GM12878 (cell line): Measurements from ENCODE around the gene KCNQ1. TPM values are rescaled to one million over a fixed set of nuclear protein-coding genes. Genes with fewer than 3 reads are reported as not detected.

Experiments used
- ATAC-seq: fragments of 200-7000 bp; cut with Tn5 transposase; 3 replicates; pipeline ENCODE4 v1.9.1; 2020; ENCODE audit warnings: mild to moderate bottlenecking, moderate library complexity
- BruUV-seq: library from RNA; stranded (reverse); fragments of 400-500 nt; replicated peaks from 2 replicates; lab custom pipeline; 2021; lab: Mats Ljungman, UMichigan
- CTCF ChIA-PET: fragments of 300-600 bp; sonication (Branson Sonifier 250); formaldehyde crosslinking; extraction: SDS; loops from one replicate; lab custom pipeline; 2021; ENCODE audit warnings: inconsistent platforms; lab: Yijun Ruan, JAX
- POLR2A ChIA-PET: fragments of 350-600 bp; formaldehyde crosslinking; extraction: SDS; loops from one replicate; lab custom pipeline; 2021; ENCODE audit warnings: inconsistent platforms; lab: Charles Lee
- RAD21 ChIA-PET: fragments of 300-600 bp; sonication (Branson Sonifier 250); formaldehyde crosslinking; loops from one replicate; lab custom pipeline; 2023; ENCODE audit warnings: antibody characterized with exemption; ENCODE audit not compliant: unreplicated experiment; lab: Charles Lee
- SMC1A ChIA-PET: fragments of 300-600 bp; sonication (Branson Sonifier 250); formaldehyde crosslinking; loops from one replicate; lab custom pipeline; 2023; ENCODE audit not compliant: unreplicated experiment, uncharacterized antibody; lab: Charles Lee
- DNase-seq: peaks from one replicate; pipeline ENCODE4 v3.0.0-alpha.2; 2011; ENCODE audit warnings: low read depth, low spot score
- FAIRE-seq: peaks from 3 replicates; lab custom pipeline; 2011; peaks lifted over from hg19 to GRCh38; lab: Jason Lieb, UNC
- H2AFZ ChIP-seq: 2 replicates; pipeline ENCODE4 v1.6.0; 2011; ENCODE audit warnings: low read depth, low read length, control low read depth; ENCODE audit not compliant: control insufficient read depth
- H3K27ac ChIP-seq: 2 replicates; pipeline ENCODE4 v1.5.1; 2011; ENCODE audit warnings: control low read depth; ENCODE audit not compliant: control insufficient read depth, insufficient read depth
- H3K27me3 ChIP-seq, 2 experiments: replicated peaks in 1 of 2; 2 replicates each; pipeline versions ENCODE4 v1.6.0 to v1.6.1; 2011; ENCODE audit warnings: low read length in 1 of 2; ENCODE audit not compliant: control insufficient read depth in 2 of 2, insufficient read depth in 2 of 2
- H3K36me3 ChIP-seq, 2 experiments: 2 replicates each; pipeline ENCODE4 v1.5.1; 2011; ENCODE audit warnings: low read length in 1 of 2; ENCODE audit not compliant: control insufficient read depth in 2 of 2, insufficient read depth in 2 of 2
- H3K4me1 ChIP-seq: 2 replicates; pipeline ENCODE4 v1.6.1; 2011; ENCODE audit warnings: mild to moderate bottlenecking, low read length, moderate library complexity, mixed read lengths; ENCODE audit not compliant: control insufficient read depth, insufficient read depth
- H3K4me2 ChIP-seq: 2 replicates; pipeline ENCODE4 v1.6.0; 2011; ENCODE audit warnings: control low read depth; ENCODE audit not compliant: control insufficient read depth, insufficient read depth
- H3K4me3 ChIP-seq: fragments of 200-600 bp; sonication (generic); 2 replicates; pipeline ENCODE4 v1.5.1; 2016
- H3K79me2 ChIP-seq: 2 replicates; pipeline ENCODE4 v1.6.0; 2011; ENCODE audit warnings: low read length; ENCODE audit not compliant: control insufficient read depth, insufficient read depth
- H3K9ac ChIP-seq: 2 replicates; pipeline ENCODE4 v1.8.0; 2011; ENCODE audit warnings: low read length, control low read depth, mixed read lengths; ENCODE audit not compliant: control insufficient read depth, insufficient read depth
- H3K9me3 ChIP-seq: replicated peaks from 3 replicates; pipeline ENCODE4 v1.5.1; 2011; ENCODE audit warnings: mild to moderate bottlenecking, low read length; ENCODE audit not compliant: control insufficient read depth, insufficient read depth
- H4K20me1 ChIP-seq: 2 replicates; pipeline ENCODE4 v1.6.0; 2011; ENCODE audit not compliant: control insufficient read depth, insufficient read depth
- BACH1 ChIP-seq: fragments of 450-650 bp; IDR thresholded peaks from 2 replicates; pipeline ENCODE4 v1.6.1; 2017; ENCODE audit warnings: mild to moderate bottlenecking, borderline replicate concordance
- EZH2 ChIP-seq: IDR thresholded peaks from 2 replicates; pipeline ENCODE4 v1.6.1; 2012; ENCODE audit warnings: low read depth, mild to moderate bottlenecking, control low read depth, inconsistent platforms, low read length, borderline replicate concordance; ENCODE audit not compliant: control insufficient read depth
- RELA ChIP-seq: fragments of 450-650 bp; IDR thresholded peaks from 2 replicates; pipeline ENCODE4 v1.8.0; 2014; ENCODE audit warnings: borderline replicate concordance; ENCODE audit not compliant: partially characterized antibody
- RUNX3 ChIP-seq: IDR thresholded peaks from 2 replicates; pipeline ENCODE4 v1.6.1; 2012; ENCODE audit warnings: low read length, inconsistent platforms
- SPI1 ChIP-seq: IDR thresholded peaks from 2 replicates; pipeline ENCODE4 v1.6.1; 2011; ENCODE audit warnings: low read depth, mild to moderate bottlenecking, low read length, moderate library complexity, borderline replicate concordance; ENCODE audit not compliant: insufficient read depth
- ZNF217 ChIP-seq: fragments of 450-650 bp; IDR thresholded peaks from 2 replicates; pipeline ENCODE4 v1.6.1; 2017; ENCODE audit warnings: antibody characterized with exemption, mild to moderate bottlenecking
- ZZZ3 ChIP-seq: IDR thresholded peaks from 2 replicates; pipeline ENCODE4 v1.6.1; 2011; ENCODE audit warnings: low read depth; ENCODE audit not compliant: control insufficient read depth, insufficient read length
- WGBS: methylation state at CpG from one replicate; pipeline ENCODE4 v1.1.6; 2016; ENCODE audit warnings: low lambda C conversion rate; ENCODE audit not compliant: insufficient replicate concordance, insufficient coverage; ENCODE audit errors: missing lambda C conversion rate; 5-methylcytosine and 5-hydroxymethylcytosine counted together
- in situ Hi-C: fragments of 300-500 bp; cut with MboI; formaldehyde crosslinking; loops from 9 replicates; pipeline ENCODE4 v1.14.3; 2018; ENCODE audit warnings: mixed read lengths
- intact Hi-C: fragments of 100-400 bp; cut with micrococcal nuclease; formaldehyde crosslinking; loops from one replicate; pipeline ENCODE4 v1.14.2; 2022; ENCODE audit not compliant: unreplicated experiment
- polyA plus RNA-seq, 11 experiments: library from polyadenylated mRNA; depleted of rRNA in 4 of 11; unstranded in 6 of 11; stranded (reverse) in 5 of 11; fragments of >200 nt; fragmentation: Nextera tagmentation in 4 of 11; fragmentation: Illumina TruSeq in 1 of 11; extraction: Ambion mirVana in 4 of 11; extraction: Trizol in 1 of 11; gene quantifications; 1 replicate in 1 of 11; 2 replicates in 10 of 11; pipeline versions ENCODE4 v1.2.1 to v1.2.3, GENCODE V29; 2011 to 2016; ENCODE audit warnings: inconsistent platforms in 2 of 11, missing spikeins in 2 of 11, low read depth in 1 of 11
- total RNA-seq, 4 experiments: library from RNA; depleted of rRNA in 3 of 4; stranded (reverse); fragments of >200 nt in 3 of 4; fragmentation: Illumina TruSeq in 1 of 4; extraction: Trizol in 1 of 4; gene quantifications; 2 replicates each; pipeline versions ENCODE4 v1.2.1 to v1.2.3, GENCODE V29; 2013 to 2021
- TF ChIP-seq, protein P1 (sequence below): fragments of 450-650 bp; IDR thresholded peaks from 2 replicates; pipeline ENCODE4 v1.6.1; 2017; ENCODE audit warnings: mild to moderate bottlenecking, moderate library complexity
- TF ChIP-seq, protein P2 (sequence below): IDR thresholded peaks from 2 replicates; pipeline ENCODE4 v1.6.1; 2012; ENCODE audit warnings: low read length, inconsistent platforms
- TF ChIP-seq, protein P3 (sequence below): IDR thresholded peaks from 2 replicates; pipeline ENCODE4 v1.6.1; 2011; ENCODE audit warnings: low read depth, mild to moderate bottlenecking, low read length, moderate library complexity, borderline replicate concordance; ENCODE audit errors: extremely low read depth
- TF ChIP-seq, protein P4 (sequence below): fragments of 450-650 bp; IDR thresholded peaks from 2 replicates; pipeline ENCODE4 v1.6.1; 2017; ENCODE audit warnings: borderline replicate concordance
- TF ChIP-seq, protein P5 (sequence below): fragments of 450-650 bp; IDR thresholded peaks from 2 replicates; pipeline ENCODE4 v1.6.1; 2016; ENCODE audit warnings: mild to moderate bottlenecking, moderate library complexity, borderline replicate concordance

Gene KCNQ1
- total and polyA plus RNA-seq, 10 of the 15 experiments (the other 5 are each of a cell fraction or from before 2014, with no cell fraction given), result 0.03 to 0.15 (median 0.12) TPM; not detected in 7

DNA sequence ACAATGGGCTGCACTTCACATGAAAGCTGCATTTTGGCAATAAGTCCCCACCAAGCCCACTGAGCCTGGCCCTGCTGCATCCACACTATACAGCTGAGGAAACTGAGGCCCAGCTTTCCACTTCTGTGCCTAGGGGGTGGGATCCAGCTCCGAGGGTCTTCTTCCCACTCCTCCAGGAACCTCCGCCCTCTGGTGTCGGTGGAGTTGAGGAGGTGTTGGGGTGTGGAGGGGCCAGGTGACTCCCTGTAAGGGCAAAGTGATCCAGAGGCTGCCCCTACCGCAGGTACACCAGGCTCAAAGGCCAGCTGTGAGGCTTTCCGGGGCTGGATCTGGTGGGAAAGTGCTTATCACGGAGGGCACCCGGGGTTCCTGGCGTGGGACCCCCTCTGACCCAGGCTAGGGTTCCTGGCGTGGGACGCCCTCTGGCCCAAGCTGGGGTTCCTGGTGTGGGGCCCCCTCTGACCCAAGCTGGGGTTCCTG is 125.0 kb downstream of the KCNQ1 start:
- ChIA-PET POLR2A (no interaction called here), SMC1A (no interaction called here), CTCF (interaction anchor here (0.6 kb wide), 1 partner anchor 283 kb away, joined by 3 read pairs; no protein-coding TSS in a partner anchor), RAD21 (no interaction called here)
- H3K27ac ChIP-seq, result no peak overlapping the region
- FAIRE-seq, result no peak
- intact Hi-C loops, result no loop called here
- H4K20me1 ChIP-seq, result no peaks in the 10 kb centered on the region
- WGBS, result 70% methylated on average over 10 of the region's 10 CpGs
- no peak for ATAC-seq
- no peak overlapping the region for H3K4me2 ChIP-seq
- no peaks in the 10 kb centered on the region for H3K9me3 ChIP-seq
- no peak for DNase-seq
- H2AFZ ChIP-seq, result no peak overlapping the region
- H3K79me2 ChIP-seq, result no peaks in the 10 kb centered on the region
- no peaks in the 10 kb centered on the region for H3K27me3 ChIP-seq
- in situ Hi-C loops, result no loop called here
- no peak overlapping the region for H3K9ac ChIP-seq
- no peaks in the 10 kb centered on the region for H3K36me3 ChIP-seq
- no peaks in the 10 kb centered on the region for H3K4me1 ChIP-seq
- H3K4me3 ChIP-seq, result no peak overlapping the region
- no TSS peak for BruUV-seq
- TF ChIP-seq, protein P1, sequence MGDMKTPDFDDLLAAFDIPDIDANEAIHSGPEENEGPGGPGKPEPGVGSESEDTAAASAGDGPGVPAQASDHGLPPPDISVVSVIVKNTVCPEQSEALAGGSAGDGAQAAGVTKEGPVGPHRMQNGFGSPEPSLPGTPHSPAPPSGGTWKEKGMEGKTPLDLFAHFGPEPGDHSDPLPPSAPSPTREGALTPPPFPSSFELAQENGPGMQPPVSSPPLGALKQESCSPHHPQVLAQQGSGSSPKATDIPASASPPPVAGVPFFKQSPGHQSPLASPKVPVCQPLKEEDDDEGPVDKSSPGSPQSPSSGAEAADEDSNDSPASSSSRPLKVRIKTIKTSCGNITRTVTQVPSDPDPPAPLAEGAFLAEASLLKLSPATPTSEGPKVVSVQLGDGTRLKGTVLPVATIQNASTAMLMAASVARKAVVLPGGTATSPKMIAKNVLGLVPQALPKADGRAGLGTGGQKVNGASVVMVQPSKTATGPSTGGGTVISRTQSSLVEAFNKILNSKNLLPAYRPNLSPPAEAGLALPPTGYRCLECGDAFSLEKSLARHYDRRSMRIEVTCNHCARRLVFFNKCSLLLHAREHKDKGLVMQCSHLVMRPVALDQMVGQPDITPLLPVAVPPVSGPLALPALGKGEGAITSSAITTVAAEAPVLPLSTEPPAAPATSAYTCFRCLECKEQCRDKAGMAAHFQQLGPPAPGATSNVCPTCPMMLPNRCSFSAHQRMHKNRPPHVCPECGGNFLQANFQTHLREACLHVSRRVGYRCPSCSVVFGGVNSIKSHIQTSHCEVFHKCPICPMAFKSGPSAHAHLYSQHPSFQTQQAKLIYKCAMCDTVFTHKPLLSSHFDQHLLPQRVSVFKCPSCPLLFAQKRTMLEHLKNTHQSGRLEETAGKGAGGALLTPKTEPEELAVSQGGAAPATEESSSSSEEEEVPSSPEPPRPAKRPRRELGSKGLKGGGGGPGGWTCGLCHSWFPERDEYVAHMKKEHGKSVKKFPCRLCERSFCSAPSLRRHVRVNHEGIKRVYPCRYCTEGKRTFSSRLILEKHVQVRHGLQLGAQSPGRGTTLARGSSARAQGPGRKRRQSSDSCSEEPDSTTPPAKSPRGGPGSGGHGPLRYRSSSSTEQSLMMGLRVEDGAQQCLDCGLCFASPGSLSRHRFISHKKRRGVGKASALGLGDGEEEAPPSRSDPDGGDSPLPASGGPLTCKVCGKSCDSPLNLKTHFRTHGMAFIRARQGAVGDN, result no peak
- TF ChIP-seq BACH1 (no peak), ZZZ3 (no peak), RUNX3 (no peak), EZH2 (no peak), RELA (no peak), ZNF217 (no peak), SPI1 (no peak)
- TF ChIP-seq, protein P2, sequence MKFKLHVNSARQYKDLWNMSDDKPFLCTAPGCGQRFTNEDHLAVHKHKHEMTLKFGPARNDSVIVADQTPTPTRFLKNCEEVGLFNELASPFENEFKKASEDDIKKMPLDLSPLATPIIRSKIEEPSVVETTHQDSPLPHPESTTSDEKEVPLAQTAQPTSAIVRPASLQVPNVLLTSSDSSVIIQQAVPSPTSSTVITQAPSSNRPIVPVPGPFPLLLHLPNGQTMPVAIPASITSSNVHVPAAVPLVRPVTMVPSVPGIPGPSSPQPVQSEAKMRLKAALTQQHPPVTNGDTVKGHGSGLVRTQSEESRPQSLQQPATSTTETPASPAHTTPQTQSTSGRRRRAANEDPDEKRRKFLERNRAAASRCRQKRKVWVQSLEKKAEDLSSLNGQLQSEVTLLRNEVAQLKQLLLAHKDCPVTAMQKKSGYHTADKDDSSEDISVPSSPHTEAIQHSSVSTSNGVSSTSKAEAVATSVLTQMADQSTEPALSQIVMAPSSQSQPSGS, result no peak
- TF ChIP-seq, protein P3, sequence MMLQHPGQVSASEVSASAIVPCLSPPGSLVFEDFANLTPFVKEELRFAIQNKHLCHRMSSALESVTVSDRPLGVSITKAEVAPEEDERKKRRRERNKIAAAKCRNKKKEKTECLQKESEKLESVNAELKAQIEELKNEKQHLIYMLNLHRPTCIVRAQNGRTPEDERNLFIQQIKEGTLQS, result no peak
- TF ChIP-seq, protein P4, sequence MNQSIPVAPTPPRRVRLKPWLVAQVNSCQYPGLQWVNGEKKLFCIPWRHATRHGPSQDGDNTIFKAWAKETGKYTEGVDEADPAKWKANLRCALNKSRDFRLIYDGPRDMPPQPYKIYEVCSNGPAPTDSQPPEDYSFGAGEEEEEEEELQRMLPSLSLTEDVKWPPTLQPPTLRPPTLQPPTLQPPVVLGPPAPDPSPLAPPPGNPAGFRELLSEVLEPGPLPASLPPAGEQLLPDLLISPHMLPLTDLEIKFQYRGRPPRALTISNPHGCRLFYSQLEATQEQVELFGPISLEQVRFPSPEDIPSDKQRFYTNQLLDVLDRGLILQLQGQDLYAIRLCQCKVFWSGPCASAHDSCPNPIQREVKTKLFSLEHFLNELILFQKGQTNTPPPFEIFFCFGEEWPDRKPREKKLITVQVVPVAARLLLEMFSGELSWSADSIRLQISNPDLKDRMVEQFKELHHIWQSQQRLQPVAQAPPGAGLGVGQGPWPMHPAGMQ, result no peak
- TF ChIP-seq, protein P5, sequence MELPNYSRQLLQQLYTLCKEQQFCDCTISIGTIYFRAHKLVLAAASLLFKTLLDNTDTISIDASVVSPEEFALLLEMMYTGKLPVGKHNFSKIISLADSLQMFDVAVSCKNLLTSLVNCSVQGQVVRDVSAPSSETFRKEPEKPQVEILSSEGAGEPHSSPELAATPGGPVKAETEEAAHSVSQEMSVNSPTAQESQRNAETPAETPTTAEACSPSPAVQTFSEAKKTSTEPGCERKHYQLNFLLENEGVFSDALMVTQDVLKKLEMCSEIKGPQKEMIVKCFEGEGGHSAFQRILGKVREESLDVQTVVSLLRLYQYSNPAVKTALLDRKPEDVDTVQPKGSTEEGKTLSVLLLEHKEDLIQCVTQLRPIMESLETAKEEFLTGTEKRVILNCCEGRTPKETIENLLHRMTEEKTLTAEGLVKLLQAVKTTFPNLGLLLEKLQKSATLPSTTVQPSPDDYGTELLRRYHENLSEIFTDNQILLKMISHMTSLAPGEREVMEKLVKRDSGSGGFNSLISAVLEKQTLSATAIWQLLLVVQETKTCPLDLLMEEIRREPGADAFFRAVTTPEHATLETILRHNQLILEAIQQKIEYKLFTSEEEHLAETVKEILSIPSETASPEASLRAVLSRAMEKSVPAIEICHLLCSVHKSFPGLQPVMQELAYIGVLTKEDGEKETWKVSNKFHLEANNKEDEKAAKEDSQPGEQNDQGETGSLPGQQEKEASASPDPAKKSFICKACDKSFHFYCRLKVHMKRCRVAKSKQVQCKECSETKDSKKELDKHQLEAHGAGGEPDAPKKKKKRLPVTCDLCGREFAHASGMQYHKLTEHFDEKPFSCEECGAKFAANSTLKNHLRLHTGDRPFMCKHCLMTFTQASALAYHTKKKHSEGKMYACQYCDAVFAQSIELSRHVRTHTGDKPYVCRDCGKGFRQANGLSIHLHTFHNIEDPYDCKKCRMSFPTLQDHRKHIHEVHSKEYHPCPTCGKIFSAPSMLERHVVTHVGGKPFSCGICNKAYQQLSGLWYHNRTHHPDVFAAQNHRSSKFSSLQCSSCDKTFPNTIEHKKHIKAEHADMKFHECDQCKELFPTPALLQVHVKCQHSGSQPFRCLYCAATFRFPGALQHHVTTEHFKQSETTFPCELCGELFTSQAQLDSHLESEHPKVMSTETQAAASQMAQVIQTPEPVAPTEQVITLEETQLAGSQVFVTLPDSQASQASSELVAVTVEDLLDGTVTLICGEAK, result no peak
